GM19468 (cell line): ENCODE data around the gene STIM2.
"Not testable (repeated sequence)": the region's sequence is repeated elsewhere in the genome, so short reads cannot be mapped to it uniquely, and the experiment has no call there.

Experiments
- ATAC-seq: cut with Tn5 transposase; IDR thresholded peaks from one replicate; pipeline ENCODE4 v1.9.1; 2021; ENCODE audit warnings: mild to moderate bottlenecking, moderate library complexity, moderate number of reproducible peaks; ENCODE audit not compliant: unreplicated experiment; ENCODE audit errors: extremely low read depth

STIM2 gene

DNA sequence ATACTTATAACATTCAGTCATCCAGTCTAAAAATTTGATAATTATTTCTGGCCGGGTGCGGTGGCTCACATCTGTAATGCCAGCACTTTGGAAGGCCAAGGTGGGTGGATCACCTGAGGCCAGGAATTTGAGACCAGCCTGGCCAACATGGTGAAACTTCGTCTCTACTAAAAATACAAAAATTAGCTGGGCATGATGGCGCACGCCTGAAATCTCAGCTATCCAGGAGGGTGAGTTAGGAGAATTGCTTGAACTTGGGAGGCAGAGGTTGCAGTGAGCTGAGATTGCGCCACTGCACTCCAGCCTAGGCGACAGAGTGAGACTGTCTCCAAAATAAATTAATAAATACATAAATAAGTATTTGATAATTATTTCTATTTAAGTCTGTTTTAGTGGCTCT, 34.2 kb downstream of the STIM2 start:
- not testable (repeated sequence) for ATAC-seq

DNA sequence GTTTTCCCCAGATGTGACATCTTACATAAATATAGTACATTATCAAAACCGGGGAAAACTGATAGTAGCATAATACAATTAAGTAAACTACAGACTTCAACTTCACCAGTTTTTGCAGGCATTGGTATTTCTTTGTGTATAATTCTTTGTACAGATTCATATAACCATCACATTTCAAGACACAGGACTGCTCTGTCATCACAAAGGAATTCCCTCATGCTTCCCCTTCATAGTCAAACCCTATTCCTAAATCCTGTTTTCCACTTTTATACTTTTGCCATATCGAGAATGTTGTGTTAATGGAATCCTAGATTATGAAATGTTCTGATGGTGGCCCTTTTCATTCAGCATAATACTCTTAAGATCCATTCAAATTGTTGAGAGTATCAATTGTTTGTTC, 36.0 kb downstream of the STIM2 start:
- no peak for ATAC-seq

DNA sequence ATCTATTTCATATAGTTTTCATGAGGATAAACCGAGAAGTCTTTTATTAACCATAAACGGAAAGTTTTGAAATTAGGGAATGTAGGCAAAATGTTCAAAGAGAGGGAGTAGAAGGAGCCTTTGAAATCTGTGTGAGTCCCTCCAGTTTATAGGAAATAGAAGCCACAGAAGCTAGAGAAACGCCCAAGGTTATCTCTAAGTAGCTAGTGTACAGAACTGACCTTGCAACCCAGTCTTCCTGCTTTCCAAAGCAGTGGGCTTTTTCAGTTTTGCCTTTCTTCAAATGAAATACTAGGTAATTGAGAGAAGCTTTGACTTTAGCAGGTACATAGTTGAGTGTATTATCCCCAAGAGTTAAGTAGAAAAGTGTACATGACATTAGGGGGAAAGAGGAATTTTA, 39.4 kb downstream of the STIM2 start:
- no peak for ATAC-seq

DNA sequence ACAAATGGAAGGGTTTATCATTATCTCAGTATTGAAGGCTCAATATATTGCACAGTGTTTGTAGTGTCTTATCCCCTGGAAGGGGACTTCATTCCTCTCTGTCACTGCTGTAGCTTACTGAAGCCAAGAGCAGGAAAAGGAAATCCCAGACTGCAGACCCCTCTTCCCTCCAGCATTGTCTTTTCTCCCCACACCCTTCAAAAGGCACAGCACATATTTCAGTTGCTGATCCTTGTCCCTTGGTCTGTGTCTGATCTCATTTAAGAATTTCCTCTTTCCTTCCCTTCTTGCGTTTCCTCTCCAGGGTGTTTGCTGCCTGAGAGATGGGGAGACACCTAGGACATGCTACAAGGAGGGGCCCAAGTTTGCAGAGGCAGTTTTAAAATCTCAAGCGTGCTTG, 40.1 kb downstream of the STIM2 start:
- no peak for ATAC-seq

DNA sequence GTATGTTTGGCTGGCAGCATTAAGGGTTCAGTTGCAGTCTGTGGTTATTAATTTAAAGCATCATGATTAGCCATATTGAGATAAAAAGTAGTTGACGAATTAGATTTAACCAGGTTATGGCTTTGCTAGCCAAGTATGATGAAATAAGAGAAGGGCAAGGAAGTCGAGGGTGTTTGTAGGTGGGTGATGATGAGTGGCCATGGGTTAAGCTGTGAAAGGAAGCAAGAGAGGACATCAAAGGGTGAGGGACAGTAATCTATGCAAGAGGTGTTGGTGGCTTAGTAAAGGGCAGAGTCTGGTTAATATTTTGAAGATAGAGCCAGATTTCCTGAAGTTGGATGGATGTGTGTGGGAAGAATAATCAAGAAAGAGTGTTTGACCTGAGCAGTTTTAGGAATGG, 44.5 kb downstream of the STIM2 start:
- no peak for ATAC-seq

DNA sequence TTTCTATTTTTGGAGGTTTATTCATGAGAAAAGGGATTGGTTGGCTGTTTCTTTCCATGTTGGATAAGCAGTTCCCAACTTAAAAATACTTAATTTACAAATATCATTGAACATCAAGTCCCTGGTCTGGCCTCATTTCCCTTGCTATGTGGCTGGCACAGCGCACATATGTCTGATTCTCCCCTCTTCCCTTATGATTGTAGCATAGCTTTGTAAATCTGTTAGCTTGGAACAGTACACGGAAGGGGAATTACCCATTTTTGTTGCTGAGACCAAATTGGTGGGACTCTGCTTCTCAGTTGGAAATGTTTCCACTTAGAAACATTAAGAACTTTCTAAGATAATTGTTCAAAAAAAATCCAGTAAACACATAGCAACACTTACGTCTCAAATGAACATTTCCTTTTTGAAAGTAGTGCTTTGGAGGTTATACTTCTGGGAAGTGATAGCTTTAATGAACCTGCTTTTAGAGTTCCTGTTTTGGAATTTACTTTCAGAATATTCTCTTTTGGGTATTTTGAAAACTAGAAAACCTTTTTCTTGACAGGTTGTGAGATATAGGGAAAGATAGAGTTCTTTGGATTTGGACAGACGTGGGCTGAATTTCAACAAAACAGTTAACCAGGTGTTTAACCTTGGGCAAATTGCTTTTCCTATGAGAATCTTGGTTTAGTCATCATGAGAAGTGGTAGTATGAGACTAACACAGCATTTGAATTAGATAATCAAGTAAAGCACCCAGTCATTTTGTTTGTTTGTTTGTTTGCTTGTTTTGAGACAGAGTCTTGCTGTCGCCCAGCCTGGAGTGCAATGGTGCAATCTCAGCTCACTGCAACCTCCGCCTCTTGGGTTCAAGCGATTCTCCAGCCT, 47.3 kb downstream of the STIM2 start:
- ATAC-seq, result no peak

DNA sequence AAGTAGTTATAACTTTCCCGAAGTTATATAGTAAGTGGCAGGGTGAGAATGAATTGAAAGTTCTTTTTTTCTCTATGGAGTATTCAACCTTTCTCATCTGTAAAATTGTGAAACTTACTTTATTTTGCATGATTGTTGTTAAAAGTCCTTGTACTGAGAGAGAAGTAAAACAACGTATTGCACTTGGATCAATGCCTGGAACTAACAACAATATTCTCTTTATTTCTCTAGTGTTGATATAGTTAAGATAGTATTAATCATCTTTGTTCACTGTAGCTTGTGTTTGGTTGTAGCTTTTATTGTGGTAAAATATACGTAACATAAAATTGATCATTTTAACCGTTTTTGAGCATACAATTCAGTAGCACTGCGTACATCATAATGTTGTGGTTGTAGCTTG, 48.7 kb downstream of the STIM2 start:
- no peak for ATAC-seq

DNA sequence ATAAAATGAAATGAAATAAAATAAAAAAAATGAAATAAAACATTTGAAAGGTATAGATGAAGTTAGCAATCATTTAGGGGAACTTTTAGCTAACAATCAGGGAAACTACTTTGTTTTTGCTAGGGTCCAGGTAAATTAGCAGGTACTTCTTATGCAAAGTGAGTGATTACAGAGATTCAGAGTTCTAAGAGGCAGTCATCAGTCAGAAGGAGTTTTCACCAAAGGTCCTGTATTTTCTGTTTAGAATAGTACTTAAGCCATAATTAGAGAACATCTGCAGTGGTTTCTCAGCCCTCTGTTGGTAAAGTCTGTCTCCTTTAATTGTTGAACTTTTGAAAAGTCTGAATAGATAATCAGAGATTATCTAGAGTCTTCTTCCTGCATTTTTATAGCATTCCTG, 50.6 kb downstream of the STIM2 start:
- no peak for ATAC-seq

DNA sequence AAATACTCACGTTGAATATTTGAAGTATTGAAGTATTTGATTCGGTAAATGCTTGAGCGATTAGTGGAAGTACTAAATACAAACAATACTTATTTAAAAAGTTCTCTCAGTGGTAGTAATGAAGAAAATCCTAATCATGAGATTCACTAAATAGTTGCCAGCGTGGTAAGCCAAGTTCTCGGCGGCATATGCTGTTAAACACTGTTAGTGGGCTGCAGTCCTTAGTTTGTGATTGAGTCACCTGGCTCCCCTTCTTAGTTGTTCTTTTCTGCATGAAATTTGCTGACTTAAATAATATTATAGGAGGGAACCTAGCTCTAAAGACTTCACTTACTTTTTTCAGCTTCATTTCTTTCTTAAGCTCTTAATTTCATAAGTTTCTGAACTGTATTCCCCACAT, 51.4 kb downstream of the STIM2 start:
- no peak for ATAC-seq

DNA sequence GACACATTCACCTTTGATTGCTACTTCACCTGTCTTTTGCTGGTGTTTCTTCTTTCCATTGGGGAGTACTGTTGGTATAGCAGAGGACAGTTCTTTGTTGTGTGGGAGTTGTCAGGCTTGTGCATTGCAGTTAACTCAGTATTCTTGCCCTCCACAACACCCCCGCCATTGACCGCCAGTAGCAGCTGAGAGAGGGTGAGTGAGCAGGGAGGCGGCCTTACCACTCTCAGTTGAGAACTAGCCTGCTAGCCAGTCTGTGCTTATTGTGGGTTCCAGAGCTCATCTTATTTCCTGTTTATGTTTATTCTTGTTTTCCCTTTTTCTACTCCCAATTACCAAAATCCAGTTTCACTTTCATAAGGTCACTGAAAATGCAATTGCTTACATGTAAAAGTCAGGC, 52.2 kb downstream of the STIM2 start:
- no peak for ATAC-seq

DNA sequence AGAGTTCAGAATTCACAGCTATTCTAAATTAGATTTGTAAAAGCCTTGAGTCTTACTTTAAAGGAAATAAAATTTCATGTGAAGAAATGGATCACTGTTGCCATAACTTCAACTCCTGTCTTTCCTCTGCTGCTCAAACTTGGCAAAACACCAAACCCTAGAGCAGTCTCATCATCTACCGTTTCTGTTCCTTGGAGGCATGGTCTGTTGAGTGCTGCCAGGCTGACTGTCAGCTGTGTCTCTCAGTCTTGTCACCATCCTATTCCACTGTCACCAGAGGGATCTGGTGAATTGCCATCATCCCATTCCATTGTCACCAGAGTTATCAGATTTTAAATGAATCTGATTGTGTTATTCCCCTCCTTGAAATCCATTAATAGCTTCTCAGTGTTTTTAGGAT, 55.6 kb downstream of the STIM2 start:
- ATAC-seq, result no peak

DNA sequence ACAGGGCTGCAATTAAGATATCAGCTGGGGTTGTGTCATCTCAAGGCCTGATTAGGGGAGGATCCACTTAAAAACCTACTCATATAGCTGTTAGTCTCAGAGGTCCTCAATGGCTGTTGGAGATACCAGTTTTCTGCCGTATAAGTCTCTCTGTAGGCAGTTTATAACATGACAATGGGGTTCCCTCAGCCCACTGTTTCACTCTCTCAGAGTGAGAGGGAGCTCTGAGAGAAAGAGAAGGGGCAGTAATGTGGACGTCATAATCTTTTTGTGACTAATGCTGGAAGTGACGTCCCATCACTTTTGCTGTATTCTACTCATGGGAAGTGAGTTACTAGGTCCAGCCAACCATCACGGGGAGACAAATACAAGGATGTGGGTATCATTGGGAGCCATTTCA, 70.3 kb downstream of the STIM2 start:
- no peak for ATAC-seq

DNA sequence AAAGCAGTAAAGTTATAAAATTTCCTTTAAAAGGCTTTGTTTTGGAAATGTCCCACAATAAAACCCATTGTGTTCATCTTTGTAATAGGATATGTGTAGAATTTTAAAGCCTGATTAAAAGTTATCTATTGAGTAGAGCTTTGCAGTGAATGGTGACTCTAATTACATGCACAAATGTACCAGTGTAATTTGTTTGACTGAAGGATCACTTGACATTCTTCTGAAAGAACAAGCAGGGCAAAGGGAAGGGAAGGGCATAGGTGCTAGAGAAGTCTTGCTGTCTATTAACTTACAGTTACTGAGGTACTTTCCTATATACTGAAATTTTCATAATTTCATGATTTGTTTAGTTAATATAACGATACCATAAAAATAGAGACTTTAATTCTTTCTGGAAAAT, 70.8 kb downstream of the STIM2 start:
- ATAC-seq, result no peak

DNA sequence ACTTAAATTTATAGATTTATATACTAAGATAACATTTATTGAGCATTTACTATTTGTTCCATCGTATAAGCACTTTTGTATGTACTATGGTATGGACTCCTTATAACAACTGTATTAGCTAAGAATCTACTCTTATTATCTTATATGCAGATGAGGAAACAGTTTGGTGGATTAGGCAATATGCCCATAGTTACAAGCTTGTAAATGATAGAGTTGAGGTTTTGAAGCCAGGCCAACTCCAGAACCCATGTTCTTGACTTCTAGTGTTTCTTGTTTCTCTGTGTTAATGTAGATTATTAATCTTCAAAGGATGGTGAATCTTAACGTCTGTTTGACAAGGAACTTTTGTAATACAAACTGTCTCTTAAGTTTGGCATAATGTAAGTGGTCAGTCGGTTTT, 71.3 kb downstream of the STIM2 start:
- no peak for ATAC-seq

DNA sequence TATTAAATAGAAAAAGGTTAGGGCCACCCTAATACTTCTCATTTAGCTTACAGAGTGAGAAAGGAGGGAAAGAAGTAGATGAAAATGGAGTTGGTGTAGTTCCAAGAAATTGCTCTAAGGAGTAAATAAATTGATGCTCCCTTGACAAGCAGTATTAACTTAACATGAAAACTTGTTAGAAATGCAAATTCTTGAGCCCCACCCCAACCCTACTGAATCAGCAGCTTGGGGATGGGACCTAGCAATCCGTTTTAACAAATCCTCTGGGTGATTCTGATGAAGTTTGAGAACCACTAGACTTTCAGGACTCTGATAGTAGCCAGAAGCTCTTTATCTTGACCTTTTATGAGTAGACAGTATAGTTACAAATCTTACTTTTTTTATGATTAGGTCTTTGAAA, 74.8 kb downstream of the STIM2 start:
- ATAC-seq, result no peak

DNA sequence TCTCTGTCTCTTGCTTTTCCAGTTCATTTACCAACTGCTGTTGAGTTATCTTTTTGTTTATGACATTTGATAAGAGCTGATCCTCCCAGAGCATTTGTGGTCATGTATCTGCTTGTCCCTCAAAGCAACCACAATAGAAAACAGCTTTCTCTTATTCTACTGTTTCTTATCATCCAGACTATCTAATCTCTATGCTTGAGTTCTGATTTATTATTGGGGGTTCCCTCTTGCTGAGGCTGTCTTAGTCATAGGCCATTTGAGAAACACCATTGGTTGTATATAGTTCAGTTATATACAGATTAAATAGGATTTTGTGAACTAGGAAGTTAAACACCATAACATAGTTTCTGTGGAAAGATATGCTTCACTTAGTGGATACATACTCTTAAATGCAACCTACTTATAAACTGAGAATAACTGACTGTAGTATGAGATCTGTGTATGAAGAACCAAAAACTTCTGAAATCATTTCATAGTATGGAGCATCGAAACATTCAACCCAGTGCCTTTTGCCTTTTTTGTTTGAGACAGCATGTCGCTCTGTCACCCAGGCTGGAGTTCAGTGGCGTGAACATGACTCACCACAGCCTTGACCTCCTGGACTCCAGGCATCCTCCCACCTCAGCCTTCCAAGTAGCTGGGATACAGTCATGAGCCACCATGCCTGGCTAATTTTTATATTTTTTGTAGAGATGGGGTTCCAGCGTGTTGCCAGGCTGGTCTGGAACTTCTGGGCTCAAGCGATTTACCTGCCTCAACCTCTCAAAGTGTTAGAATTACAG, 75.8 kb downstream of the STIM2 start:
- no peak for ATAC-seq

DNA sequence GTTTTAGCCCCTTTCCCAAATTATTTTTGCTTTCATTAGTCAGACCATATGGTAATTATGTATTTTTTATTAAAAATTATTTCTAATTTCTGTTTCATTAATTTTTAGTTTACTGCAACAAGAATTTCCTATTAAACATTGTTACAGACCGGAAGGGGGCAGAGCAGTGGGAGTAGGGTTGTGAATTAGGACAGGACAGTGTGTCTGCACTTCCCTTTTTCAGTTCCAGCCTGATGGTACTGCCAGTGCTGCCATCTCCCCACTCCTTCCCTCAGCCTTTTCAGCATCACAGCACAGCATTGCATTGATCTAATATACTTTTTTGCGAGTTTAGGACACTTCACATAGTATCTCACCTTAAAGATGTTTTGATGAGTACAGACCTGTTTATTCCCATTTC, 76.5 kb downstream of the STIM2 start:
- ATAC-seq, result no peak

DNA sequence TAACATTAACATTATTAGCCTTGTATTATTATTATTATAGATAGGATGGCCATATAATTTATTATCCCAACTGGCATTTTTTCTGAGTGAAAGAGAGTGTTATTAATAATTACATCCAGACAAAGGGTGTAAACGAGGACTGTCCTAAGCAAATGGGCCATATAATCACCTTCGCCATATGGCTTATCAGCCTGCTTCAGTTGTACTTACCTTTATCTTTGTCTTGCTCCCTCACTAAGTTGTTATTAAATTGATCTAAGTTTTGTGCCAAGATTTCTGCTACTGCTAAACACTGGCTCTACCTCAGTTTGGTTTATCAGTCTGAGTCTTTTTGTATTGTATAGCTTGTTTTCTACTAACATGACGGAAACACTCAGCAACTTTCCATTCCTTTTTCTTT, 76.9 kb downstream of the STIM2 start:
- no peak for ATAC-seq

DNA sequence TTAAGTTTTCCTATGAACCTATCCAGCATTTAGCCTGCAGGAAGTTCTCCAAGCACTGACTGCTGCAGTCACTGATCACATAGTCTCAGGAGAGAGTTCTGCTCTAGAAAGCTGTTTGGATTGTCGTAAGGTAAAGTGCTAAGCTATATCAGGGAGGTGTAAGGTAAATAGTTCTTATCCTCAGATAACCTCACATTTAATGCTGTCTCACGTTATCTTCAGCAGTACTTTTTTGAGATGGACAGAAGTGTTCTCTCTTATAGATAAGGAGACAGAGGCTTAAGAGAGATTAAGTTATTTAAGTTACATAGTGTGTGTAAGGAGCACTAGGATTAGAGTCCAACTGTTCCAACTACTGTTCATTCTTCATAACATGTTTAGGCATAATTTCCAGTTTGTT, 77.9 kb downstream of the STIM2 start:
- ATAC-seq, result no peak

DNA sequence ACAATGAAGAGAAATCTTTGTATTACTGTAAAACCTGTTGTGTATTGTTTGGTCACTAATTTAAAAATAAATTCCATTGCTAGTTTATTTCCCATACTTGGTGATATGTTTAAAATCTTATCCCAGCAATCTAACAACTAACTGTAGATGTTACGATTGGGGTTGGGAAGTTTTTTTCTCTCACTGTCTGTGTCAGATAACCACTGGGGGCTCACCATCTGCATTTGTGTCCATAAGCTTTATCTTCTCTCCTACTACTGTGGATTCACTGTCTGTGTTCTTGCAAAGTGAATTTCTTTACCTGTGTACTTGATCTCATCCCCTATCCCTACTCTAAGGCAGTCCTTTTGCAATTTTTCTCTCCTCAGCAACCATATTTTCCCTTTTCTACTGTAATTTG, 81.3 kb downstream of the STIM2 start:
- no peak for ATAC-seq

DNA sequence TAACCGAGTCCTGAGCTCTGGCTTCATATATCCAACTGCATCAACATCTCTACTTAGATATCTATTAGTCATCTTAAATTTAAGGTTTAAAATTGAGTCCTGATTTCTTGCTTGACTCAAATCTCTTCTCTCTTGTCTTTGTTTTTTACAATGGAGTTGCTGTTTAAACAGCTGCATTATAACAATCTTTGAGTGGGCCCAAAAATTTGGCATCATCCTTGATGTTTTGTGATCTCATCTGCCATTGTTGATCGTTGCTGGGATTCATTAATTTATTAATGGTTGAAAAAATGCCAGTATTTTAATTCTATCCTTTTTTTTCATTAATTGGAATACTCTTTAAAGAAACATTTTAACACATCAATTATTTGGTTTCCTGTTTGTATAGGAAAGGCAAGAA, 82.2 kb downstream of the STIM2 start:
- no peak for ATAC-seq

DNA sequence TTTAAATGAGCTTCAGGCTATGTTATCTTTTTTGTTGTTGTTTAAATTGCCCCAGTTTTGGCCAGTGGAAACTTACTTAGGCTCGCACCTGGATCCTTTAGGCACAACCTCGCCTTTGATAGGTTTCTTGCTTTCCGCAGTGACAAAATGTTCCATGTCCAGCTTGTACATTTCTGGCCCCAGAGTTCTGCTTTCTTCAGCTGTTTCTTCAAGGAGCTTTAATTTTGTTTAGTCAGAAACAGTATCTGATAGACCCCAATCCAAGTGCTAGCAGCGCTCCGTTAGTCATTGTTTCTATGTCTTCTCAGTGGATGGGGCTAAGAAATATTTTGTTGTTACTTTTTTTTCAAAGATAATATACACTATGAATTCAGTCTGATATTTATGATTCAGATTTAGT, 82.8 kb downstream of the STIM2 start:
- no peak for ATAC-seq
